ENCODE data around the gene APEH. TPM values are rescaled to one million over a fixed set of nuclear protein-coding genes. Genes with fewer than 3 reads are reported as not detected.

Gene APEH
- total RNA-seq, 1 experiment from 2014 or later = 236 TPM

DNA sequence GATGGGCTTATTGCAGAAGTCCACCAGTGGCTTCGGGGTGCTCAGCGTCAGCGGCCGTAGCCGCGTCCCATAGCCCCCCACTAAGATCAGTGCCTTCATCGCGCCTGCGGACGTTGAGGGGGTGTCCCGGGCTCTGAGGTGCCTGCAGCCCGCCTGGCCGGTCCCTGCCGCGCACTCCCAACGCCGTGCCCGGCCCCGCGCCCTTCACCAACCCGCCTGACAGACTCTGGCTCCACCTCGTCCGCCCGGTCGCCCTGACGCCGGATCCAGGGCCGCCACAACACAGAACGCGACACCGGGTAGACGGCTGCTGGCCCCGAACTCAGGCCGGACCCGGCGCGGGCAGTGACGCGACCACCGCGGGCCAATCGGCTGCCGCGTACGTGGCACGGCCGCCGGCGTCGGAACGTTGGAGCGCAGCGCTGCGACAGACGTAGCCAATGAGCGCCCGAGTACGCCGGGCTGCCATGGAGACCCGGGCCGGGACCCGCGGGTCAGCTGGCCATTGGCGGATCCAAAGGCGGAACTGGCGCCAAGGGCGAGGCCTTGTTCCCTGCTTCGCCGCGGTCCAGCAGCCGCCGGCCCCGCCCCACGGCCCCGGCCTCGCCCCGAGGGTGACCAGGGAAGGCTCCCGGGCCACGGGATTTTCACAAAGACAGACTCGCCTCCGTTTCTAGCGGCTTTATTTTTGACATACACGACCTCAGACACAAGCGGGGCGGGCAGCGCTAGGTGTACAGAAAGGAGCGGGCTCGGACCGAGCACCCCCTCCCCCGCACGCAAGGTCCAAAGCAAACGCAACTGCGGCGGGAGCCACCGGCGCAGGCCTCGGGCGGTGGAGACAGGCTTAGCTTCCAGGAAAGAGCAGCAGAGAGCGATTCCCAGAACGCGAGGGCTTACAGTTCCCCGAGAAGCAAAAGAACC, 49.7 kb downstream of the APEH start, which contains the start of gene GMPPB:
TSS of gene GMPPB (minus strand) at position 324 of the 924 bp plus-strand sequence. CDS start at position 99, 225 bp downstream.
- Histone ChIP-seq H3K9me2 (replicated peaks; ENCODE audit: low read length) (no peaks in the 10 kb centered on the region), H3K79me2 (ENCODE audit: low read length) (peaks cover 17% of the 10 kb centered on the region), H2AFZ (ENCODE audit: low read length) (peak within 1 kb of the TSS; percentile 85), H4K20me1 (ENCODE audit: low read length) (no peaks in the 10 kb centered on the region), H3K9me3 (ENCODE audit: low read length) (no peaks in the 10 kb centered on the region), H3K27me3 (ENCODE audit: low read length) (no peaks in the 10 kb centered on the region), H3K36me3 (ENCODE audit: low read depth, low read length) (peaks cover 20% of the 10 kb centered on the region), H3K27ac (ENCODE audit: low read length) (peak within 1 kb of the TSS; percentile 79), H3F3A (ENCODE audit: low read length, unreplicated experiment) (no peaks in the 10 kb centered on the region), H3K4me3 (ENCODE audit: low read length) (peak within 1 kb of the TSS; percentile 98), H3K4me1 (ENCODE audit: insufficient read depth, low read length) (peaks cover 20% of the 10 kb centered on the region), H3K4me2 (ENCODE audit: low read length) (peak within 1 kb of the TSS; percentile 96), H3K9ac (ENCODE audit: low read length) (peak within 1 kb of the TSS; percentile 98)
- DNase-seq (peak; percentile 99), ATAC-seq (peak; percentile 78)
- ChIA-PET CTCF (interaction anchor here (0.8 kb wide), 1 partner anchor 47 kb away, joined by 3 read pairs; no protein-coding TSS in a partner anchor), POLR2A (ENCODE audit: unreplicated experiment) (interaction anchor here (0.6 to 0.7 kb wide), 2 partner anchors 31 to 377 kb away, joined by 3 to 4 read pairs; no protein-coding TSS in a partner anchor)
- no TSS peak for BruUV-seq (replicated peaks)
- intact Hi-C loops (cut with micrococcal nuclease) = loop anchor here (1.0 kb wide), 2 partner anchors 62 to 176 kb away; partner anchors contain the start of gene IP6K1
- TF ChIP-seq EZH2 (IDR thresholded peaks at IDR 0.05; ENCODE audit: low read length, unreplicated experiment) (no peak), EZH2phosphoT487 (IDR thresholded peaks at IDR 0.05; ENCODE audit: borderline replicate concordance, low read length) (no peak)
- TF ChIP-seq, protein P1, sequence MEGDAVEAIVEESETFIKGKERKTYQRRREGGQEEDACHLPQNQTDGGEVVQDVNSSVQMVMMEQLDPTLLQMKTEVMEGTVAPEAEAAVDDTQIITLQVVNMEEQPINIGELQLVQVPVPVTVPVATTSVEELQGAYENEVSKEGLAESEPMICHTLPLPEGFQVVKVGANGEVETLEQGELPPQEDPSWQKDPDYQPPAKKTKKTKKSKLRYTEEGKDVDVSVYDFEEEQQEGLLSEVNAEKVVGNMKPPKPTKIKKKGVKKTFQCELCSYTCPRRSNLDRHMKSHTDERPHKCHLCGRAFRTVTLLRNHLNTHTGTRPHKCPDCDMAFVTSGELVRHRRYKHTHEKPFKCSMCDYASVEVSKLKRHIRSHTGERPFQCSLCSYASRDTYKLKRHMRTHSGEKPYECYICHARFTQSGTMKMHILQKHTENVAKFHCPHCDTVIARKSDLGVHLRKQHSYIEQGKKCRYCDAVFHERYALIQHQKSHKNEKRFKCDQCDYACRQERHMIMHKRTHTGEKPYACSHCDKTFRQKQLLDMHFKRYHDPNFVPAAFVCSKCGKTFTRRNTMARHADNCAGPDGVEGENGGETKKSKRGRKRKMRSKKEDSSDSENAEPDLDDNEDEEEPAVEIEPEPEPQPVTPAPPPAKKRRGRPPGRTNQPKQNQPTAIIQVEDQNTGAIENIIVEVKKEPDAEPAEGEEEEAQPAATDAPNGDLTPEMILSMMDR (conservative IDR thresholded peaks at IDR 0.05; ENCODE audit: low read depth, low read length) = no peak

DNA sequence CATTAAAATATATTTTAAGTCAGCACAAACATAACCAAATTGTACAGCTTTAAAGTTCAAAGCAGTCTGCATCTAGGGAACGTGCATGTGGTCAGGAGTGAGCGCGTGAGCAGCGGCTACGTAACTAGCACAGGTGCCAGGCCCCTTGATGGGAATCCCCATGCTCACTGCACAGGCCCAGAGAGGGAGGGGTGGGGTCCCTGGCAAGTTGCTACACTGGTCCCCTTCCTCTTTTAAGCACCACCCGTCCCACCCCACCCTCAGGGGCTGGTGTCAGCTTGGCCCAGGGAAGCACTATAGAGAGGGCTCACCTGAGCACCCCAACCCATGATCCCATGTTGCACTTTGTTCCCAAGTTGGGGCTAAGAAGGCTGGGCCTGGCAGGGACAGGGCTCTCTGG, 50.4 kb downstream of the APEH start:
- Histone ChIP-seq H2AFZ (ENCODE audit: low read length) (peak overlapping the region; percentile 85), H3K4me1 (ENCODE audit: insufficient read depth, low read length) (peaks cover 17% of the 10 kb centered on the region), H4K20me1 (ENCODE audit: low read length) (no peaks in the 10 kb centered on the region), H3K27ac (ENCODE audit: low read length) (peak overlapping the region; percentile 79), H3K27me3 (ENCODE audit: low read length) (no peaks in the 10 kb centered on the region), H3F3A (ENCODE audit: low read length, unreplicated experiment) (no peaks in the 10 kb centered on the region), H3K4me3 (ENCODE audit: low read length) (peak overlapping the region; percentile 98), H3K36me3 (ENCODE audit: low read depth, low read length) (peaks cover 20% of the 10 kb centered on the region), H3K9me3 (ENCODE audit: low read length) (no peaks in the 10 kb centered on the region), H3K9ac (ENCODE audit: low read length) (peak overlapping the region; percentile 98), H3K9me2 (replicated peaks; ENCODE audit: low read length) (no peaks in the 10 kb centered on the region), H3K4me2 (ENCODE audit: low read length) (peak overlapping the region; percentile 90), H3K79me2 (ENCODE audit: low read length) (peaks cover 17% of the 10 kb centered on the region)
- ATAC-seq (no peak), DNase-seq (no peak)
- intact Hi-C loops (cut with micrococcal nuclease) = loop anchor here (1.0 kb wide), 1 partner anchor 62 kb away; the partner anchor contains the start of gene IP6K1
- ChIA-PET CTCF (no interaction called here), POLR2A (ENCODE audit: unreplicated experiment) (no interaction called here)
- no peak for TF ChIP-seq EZH2phosphoT487 (IDR thresholded peaks at IDR 0.05; ENCODE audit: borderline replicate concordance, low read length)
- no TSS peak for BruUV-seq (replicated peaks)

DNA sequence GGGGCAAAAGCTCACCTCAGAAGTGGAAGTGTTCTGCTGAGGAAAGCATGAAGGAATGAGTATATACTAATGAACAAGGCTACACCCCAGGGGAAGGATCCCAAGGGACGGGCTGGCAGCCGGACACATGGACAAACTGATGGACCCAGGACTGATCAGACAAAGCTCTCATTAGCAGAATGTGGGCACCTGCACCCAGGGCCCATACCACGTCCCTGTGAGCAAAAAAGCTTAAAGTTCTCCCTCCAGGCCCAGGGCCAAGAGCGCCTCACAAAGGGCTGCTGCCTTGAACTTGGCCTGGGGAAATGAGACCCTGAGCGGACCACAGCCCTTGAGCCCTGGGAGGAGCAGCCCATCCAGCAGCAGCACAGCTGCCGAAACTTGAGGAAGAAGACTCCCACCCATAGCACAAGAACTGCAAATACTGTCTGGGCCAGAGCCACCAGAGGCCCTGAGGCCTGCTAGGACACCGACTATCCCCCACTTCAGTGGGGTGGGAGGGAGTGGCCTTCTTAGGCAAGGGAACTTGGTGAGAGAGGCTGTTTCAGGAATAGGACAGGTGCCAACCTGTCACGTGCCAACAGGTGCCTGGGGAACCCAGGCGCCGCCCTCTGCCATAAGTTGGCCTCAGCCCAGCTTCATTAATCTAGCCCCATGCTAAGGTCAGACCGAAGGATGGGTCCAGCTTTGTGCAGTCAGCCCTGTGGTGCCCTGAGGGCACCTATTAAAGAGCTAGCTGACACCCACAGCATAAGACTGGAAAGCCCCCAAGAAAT, 51.9 kb downstream of the APEH start:
- DNase-seq (no peak), ATAC-seq (no peak)
- H2AFZ ChIP-seq (ENCODE audit: low read length) = no peak overlapping the region
- H3K4me2 ChIP-seq (ENCODE audit: low read length) = no peak overlapping the region
- H3K9me3 ChIP-seq (ENCODE audit: low read length) = no peaks in the 10 kb centered on the region
- CTCF ChIA-PET = no interaction called here
- H3K4me1 ChIP-seq (ENCODE audit: insufficient read depth, low read length) = peaks cover 17% of the 10 kb centered on the region
- BruUV-seq (replicated peaks) = no TSS peak
- H3K79me2 ChIP-seq (ENCODE audit: low read length) = peaks cover 17% of the 10 kb centered on the region
- H3K36me3 ChIP-seq (ENCODE audit: low read depth, low read length) = peaks cover 21% of the 10 kb centered on the region
- POLR2A ChIA-PET (ENCODE audit: unreplicated experiment) = no interaction called here
- H3K9ac ChIP-seq (ENCODE audit: low read length) = no peak overlapping the region
- no peak overlapping the region for H3K4me3 ChIP-seq (ENCODE audit: low read length)
- H3K27ac ChIP-seq (ENCODE audit: low read length) = no peak overlapping the region
- no peaks in the 10 kb centered on the region for H3K9me2 ChIP-seq (replicated peaks; ENCODE audit: low read length)
- no peaks in the 10 kb centered on the region for H3F3A ChIP-seq (ENCODE audit: low read length, unreplicated experiment)
- intact Hi-C loops (cut with micrococcal nuclease) = no loop called here
- TF ChIP-seq EZH2phosphoT487 (IDR thresholded peaks at IDR 0.05; ENCODE audit: borderline replicate concordance, low read length) = no peak
- TF ChIP-seq, protein P1 (conservative IDR thresholded peaks at IDR 0.05; ENCODE audit: low read depth, low read length) = no peak
- TF ChIP-seq EZH2 (IDR thresholded peaks at IDR 0.05; ENCODE audit: low read length, unreplicated experiment) = no peak
- no peaks in the 10 kb centered on the region for H4K20me1 ChIP-seq (ENCODE audit: low read length)
- no peaks in the 10 kb centered on the region for H3K27me3 ChIP-seq (ENCODE audit: low read length)
